Uterus (tissue), 2 donors: ENCODE results near the gene VAV1.

Experiments used
- POLR2A ChIP-seq, 2 donors: fragments of 450-650 bp; IDR thresholded peaks; one replicate each; pipeline ENCODE4 v1.6.1; 2016; ENCODE audit warnings: antibody characterized with exemption in 2 of 2, mild to moderate bottlenecking in 1 of 2, moderate library complexity in 1 of 2
- TF ChIP-seq, protein P1 (sequence below), 4 experiments: fragments of 200-600 bp in 2 of 4; fragments of 450-650 bp in 2 of 4; sonication (generic) in 2 of 4; IDR thresholded peaks; one replicate each; pipeline ENCODE4 v1.5.1; 2016 to 2019; ENCODE audit warnings: antibody characterized with exemption in 4 of 4, mild to moderate bottlenecking in 2 of 4, moderate library complexity in 1 of 4

GRCh38 chr19:6737284-6737872, 35.1 kb upstream of the VAV1 start, which contains the start of gene GPR108:
- TF ChIP-seq POLR2A (IDR thresholded peaks at IDR 0.05): peak; percentile 43 to 82
- TF ChIP-seq, protein P1, sequence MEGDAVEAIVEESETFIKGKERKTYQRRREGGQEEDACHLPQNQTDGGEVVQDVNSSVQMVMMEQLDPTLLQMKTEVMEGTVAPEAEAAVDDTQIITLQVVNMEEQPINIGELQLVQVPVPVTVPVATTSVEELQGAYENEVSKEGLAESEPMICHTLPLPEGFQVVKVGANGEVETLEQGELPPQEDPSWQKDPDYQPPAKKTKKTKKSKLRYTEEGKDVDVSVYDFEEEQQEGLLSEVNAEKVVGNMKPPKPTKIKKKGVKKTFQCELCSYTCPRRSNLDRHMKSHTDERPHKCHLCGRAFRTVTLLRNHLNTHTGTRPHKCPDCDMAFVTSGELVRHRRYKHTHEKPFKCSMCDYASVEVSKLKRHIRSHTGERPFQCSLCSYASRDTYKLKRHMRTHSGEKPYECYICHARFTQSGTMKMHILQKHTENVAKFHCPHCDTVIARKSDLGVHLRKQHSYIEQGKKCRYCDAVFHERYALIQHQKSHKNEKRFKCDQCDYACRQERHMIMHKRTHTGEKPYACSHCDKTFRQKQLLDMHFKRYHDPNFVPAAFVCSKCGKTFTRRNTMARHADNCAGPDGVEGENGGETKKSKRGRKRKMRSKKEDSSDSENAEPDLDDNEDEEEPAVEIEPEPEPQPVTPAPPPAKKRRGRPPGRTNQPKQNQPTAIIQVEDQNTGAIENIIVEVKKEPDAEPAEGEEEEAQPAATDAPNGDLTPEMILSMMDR (IDR thresholded peaks at IDR 0.05): peak in 1 of 4 experiments; percentile 13
